Activated T-helper 2 cell treated with anti-CD3 and anti-CD28 coated beads, Interferon-gamma antibody, Interleukin-2, Interleukin-4, amounts not matched to agents 10 μg/mL and 5 μg/mL and 100 μg/mL, durations not matched to agents 14 hours and 24 hours and 36 hours (primary cell): ENCODE measurements around the gene BTN2A1. TPM values are rescaled to one million over a fixed set of nuclear protein-coding genes. Genes with fewer than 3 reads are reported as not detected.

Experiments
- DNase-seq: peaks from one replicate; pipeline ENCODE4 v3.0.0; 2021; ENCODE audit warnings: low spot score
- H3K27ac Mint-ChIP-seq: one replicate; pipeline ENCODE4 v1.8.0; 2021; ENCODE audit warnings: mixed read lengths
- H3K27me3 Mint-ChIP-seq: one replicate; pipeline ENCODE4 v1.8.0; 2021; ENCODE audit warnings: low read depth, mixed read lengths
- H3K36me3 Mint-ChIP-seq: one replicate; pipeline ENCODE4 v1.8.0; 2021; ENCODE audit warnings: low read depth, mixed read lengths
- H3K4me1 Mint-ChIP-seq: one replicate; pipeline ENCODE4 v1.8.0; 2021; ENCODE audit warnings: low read depth, mixed read lengths
- H3K4me3 Mint-ChIP-seq: one replicate; pipeline ENCODE4 v1.8.0; 2021; ENCODE audit warnings: low read depth, mild to moderate bottlenecking, moderate library complexity, mixed read lengths
- H3K9me3 Mint-ChIP-seq: one replicate; pipeline ENCODE4 v1.8.0; 2021; ENCODE audit warnings: mixed read lengths
- intact Hi-C: fragments of 100-400 bp; cut with micrococcal nuclease; formaldehyde crosslinking; loops from one replicate; pipeline ENCODE4 v1.15.1; 2023
- total RNA-seq: library from RNA; stranded (reverse); gene quantifications from 2 replicates; pipeline ENCODE4 v1.2.3, GENCODE V29; 2022

Gene BTN2A1
- total RNA-seq, 1 donor from 2014 or later, result 23.0 TPM

- DNase-seq, result no peak
- Mint-ChIP-seq H3K9me3 (peaks cover 8% of the 10 kb centered on the region), H3K27ac (peak overlapping the region; percentile 97), H3K4me3 (peak overlapping the region; percentile 96), H3K4me1 (peaks cover 28% of the 10 kb centered on the region), H3K27me3 (no peaks in the 10 kb centered on the region), H3K36me3 (peaks cover 31% of the 10 kb centered on the region)
- intact Hi-C loops, result loop anchor here (1.0 to 2.0 kb wide), 4 partner anchors 18 to 37 kb away; partner anchors contain the start of genes BTN2A1 and BTN3A1
Observed at GRCh38 chr6:26439151-26440125, 18.3 kb upstream of the BTN2A1 start.

- Mint-ChIP-seq H3K4me3 (peak overlapping the region; percentile 96), H3K36me3 (peaks cover 39% of the 10 kb centered on the region), H3K27me3 (no peaks in the 10 kb centered on the region), H3K4me1 (peaks cover 43% of the 10 kb centered on the region), H3K27ac (peak overlapping the region; percentile 97), H3K9me3 (no peaks in the 10 kb centered on the region)
- no peak for DNase-seq
- intact Hi-C loops, result loop anchor here (1.0 to 2.0 kb wide), 3 partner anchors 16 to 33 kb away; partner anchors contain the start of gene BTN2A1
Observed at GRCh38 chr6:26440977-26441358, 16.8 kb upstream of the BTN2A1 start.

- peaks cover 49% of the 10 kb centered on the region for H3K4me1 Mint-ChIP-seq
- intact Hi-C loops, result loop anchor here (2.0 kb wide), 1 partner anchor 21 kb away; no protein-coding TSS in a partner anchor
- H3K4me3 Mint-ChIP-seq, result peak overlapping the region; percentile 79
- H3K9me3 Mint-ChIP-seq, result no peaks in the 10 kb centered on the region
- no peak for DNase-seq
- no peaks in the 10 kb centered on the region for H3K27me3 Mint-ChIP-seq
- peaks cover 48% of the 10 kb centered on the region for H3K36me3 Mint-ChIP-seq
- peak overlapping the region; percentile 64 for H3K27ac Mint-ChIP-seq
Observed at GRCh38 chr6:26441977-26442376, 15.8 kb upstream of the BTN2A1 start.

- H3K4me1 Mint-ChIP-seq, result peaks cover 35% of the 10 kb centered on the region
- intact Hi-C loops, result no loop called here
- no peak for DNase-seq
- peak overlapping the region; percentile 56 for H3K27ac Mint-ChIP-seq
- H3K27me3 Mint-ChIP-seq, result no peaks in the 10 kb centered on the region
- no peak overlapping the region for H3K4me3 Mint-ChIP-seq
- H3K36me3 Mint-ChIP-seq, result peaks cover 78% of the 10 kb centered on the region
- no peaks in the 10 kb centered on the region for H3K9me3 Mint-ChIP-seq
Observed at GRCh38 chr6:26445934-26446667, 11.7 kb upstream of the BTN2A1 start.

- Mint-ChIP-seq H3K27ac (no peak overlapping the region), H3K4me3 (no peak overlapping the region), H3K27me3 (no peaks in the 10 kb centered on the region), H3K9me3 (no peaks in the 10 kb centered on the region), H3K4me1 (peaks cover 35% of the 10 kb centered on the region), H3K36me3 (peaks cover 89% of the 10 kb centered on the region)
- no peak for DNase-seq
- intact Hi-C loops, result no loop called here
Observed at GRCh38 chr6:26447257-26447656, 10.5 kb upstream of the BTN2A1 start.

- Mint-ChIP-seq H3K4me1 (peaks cover 13% of the 10 kb centered on the region), H3K36me3 (peaks cover 65% of the 10 kb centered on the region), H3K4me3 (no peak overlapping the region), H3K9me3 (no peaks in the 10 kb centered on the region), H3K27ac (no peak overlapping the region), H3K27me3 (no peaks in the 10 kb centered on the region)
- DNase-seq, result no peak
- intact Hi-C loops, result no loop called here
Observed at GRCh38 chr6:26450240-26450639, 7.5 kb upstream of the BTN2A1 start.

GRCh38 chr6:26452631-26453235 lies 5.0 kb upstream of the BTN2A1 start:
- Mint-ChIP-seq H3K4me3 (no peak overlapping the region), H3K4me1 (peaks cover 9% of the 10 kb centered on the region), H3K27me3 (no peaks in the 10 kb centered on the region), H3K9me3 (no peaks in the 10 kb centered on the region), H3K36me3 (peaks cover 51% of the 10 kb centered on the region), H3K27ac (no peak overlapping the region)
- DNase-seq, result no peak
- intact Hi-C loops, result no loop called here

- H3K27me3 Mint-ChIP-seq, result no peaks in the 10 kb centered on the region
- DNase-seq, result no peak
- H3K27ac Mint-ChIP-seq, result no peak overlapping the region
- intact Hi-C loops, result loop anchor here (5.0 kb wide), 3 partner anchors 32 to 87 kb away; partner anchors contain the start of gene BTN3A2
- H3K9me3 Mint-ChIP-seq, result no peaks in the 10 kb centered on the region
- H3K4me3 Mint-ChIP-seq, result no peak overlapping the region
- H3K4me1 Mint-ChIP-seq, result peaks cover 17% of the 10 kb centered on the region
- H3K36me3 Mint-ChIP-seq, result peaks cover 44% of the 10 kb centered on the region
Observed at GRCh38 chr6:26454631-26455030, 3.1 kb upstream of the BTN2A1 start.

- intact Hi-C loops, result loop anchor here (5.0 kb wide), 3 partner anchors 33 to 88 kb away; partner anchors contain the start of gene BTN3A2
- no peak for DNase-seq
- Mint-ChIP-seq H3K27me3 (no peaks in the 10 kb centered on the region), H3K9me3 (no peaks in the 10 kb centered on the region), H3K4me3 (no peak overlapping the region), H3K36me3 (peaks cover 44% of the 10 kb centered on the region), H3K4me1 (peaks cover 25% of the 10 kb centered on the region), H3K27ac (no peak overlapping the region)
Observed at GRCh38 chr6:26455357-26455970, 2.3 kb upstream of the BTN2A1 start.

GRCh38 chr6:26457264-26457805 lies 420 bp upstream of the BTN2A1 start:
- Mint-ChIP-seq H3K9me3 (no peaks in the 10 kb centered on the region), H3K27me3 (no peaks in the 10 kb centered on the region), H3K27ac (peak overlapping the region; percentile 95), H3K4me3 (peak overlapping the region; percentile 97), H3K4me1 (peaks cover 34% of the 10 kb centered on the region), H3K36me3 (peaks cover 40% of the 10 kb centered on the region)
- intact Hi-C loops, result loop anchor here (1.0 to 5.0 kb wide), 5 partner anchors 16 to 90 kb away; partner anchors contain the start of genes BTN3A2 and BTN3A3
- no peak for DNase-seq

- Mint-ChIP-seq H3K36me3 (peaks cover 58% of the 10 kb centered on the region), H3K27me3 (no peaks in the 10 kb centered on the region), H3K4me1 (peaks cover 46% of the 10 kb centered on the region), H3K9me3 (no peaks in the 10 kb centered on the region), H3K27ac (peak overlapping the region; percentile 28), H3K4me3 (peak overlapping the region; percentile 63)
- DNase-seq, result no peak
- intact Hi-C loops, result loop anchor here (5.0 kb wide), 3 partner anchors 37 to 92 kb away; partner anchors contain the start of gene BTN3A2
Observed at GRCh38 chr6:26459023-26459810, 1.5 kb downstream of the BTN2A1 start.
